CD4-positive, alpha-beta T cell treated with Interleukin-6 at 100 ng/mL for 8 hours (primary cell): ENCODE measurements around the gene SLC43A1.
A peak's percentile ranks its signal among the peaks of the same experiment; 100 is the strongest.
"Not testable (repeated sequence)": the region's sequence is repeated elsewhere in the genome, so short reads cannot be mapped to it uniquely, and the experiment has no call there.

Source experiments
- DNase-seq: peaks from one replicate; pipeline ENCODE4 v3.0.0-alpha.2; 2020; ENCODE audit warnings: mixed read lengths, low spot score

The SLC43A1 gene

DNA sequence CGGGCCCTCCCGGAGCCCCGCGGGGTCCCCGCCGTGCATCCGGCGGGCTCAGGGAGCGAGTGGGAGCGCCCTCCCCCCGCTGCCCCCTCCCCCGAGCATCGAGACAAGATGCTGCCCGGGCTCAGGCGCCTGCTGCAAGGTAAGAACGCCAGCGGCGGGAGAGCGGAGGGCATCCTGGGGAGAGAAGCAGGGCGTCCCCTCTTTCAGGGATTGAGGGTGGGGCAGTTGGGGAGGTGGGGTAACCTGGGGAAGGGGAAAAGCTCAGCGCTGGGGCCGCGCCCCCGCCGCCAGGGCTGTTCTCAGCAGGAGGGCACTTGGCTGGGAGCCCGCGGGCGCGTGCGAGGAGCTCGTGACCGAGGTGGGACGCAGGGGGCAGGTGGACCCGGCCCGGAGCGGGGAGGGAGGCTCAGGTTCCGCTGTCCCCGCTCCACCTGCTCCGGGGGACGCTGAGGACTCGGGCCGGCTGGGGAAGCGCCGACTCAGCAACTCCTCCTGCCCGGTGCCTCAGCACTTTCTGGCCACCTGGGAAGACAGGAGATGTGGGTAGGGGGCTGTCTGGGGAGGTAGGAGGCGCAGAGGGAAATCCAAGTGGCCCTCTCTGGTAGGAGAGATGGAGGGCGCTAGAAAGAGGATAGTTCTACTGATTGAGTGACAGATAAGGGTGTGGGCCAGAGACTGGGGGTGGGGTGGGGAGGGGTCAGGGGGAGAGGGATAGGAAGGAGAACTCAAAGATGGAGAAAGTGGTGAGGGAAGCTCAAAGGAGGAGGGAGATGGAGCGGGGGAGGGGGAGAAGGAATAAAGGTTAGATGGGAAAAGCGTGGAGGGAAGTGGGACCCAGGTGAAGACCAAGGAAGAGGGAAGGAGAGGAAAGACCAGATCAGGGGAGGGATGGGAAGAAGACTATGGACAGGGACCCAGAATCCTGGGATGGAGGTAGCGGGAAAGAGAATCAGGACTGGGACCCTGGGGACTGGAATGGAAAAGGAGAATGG is 54.4 kb downstream of the SLC43A1 start:
- no peak for DNase-seq

DNA sequence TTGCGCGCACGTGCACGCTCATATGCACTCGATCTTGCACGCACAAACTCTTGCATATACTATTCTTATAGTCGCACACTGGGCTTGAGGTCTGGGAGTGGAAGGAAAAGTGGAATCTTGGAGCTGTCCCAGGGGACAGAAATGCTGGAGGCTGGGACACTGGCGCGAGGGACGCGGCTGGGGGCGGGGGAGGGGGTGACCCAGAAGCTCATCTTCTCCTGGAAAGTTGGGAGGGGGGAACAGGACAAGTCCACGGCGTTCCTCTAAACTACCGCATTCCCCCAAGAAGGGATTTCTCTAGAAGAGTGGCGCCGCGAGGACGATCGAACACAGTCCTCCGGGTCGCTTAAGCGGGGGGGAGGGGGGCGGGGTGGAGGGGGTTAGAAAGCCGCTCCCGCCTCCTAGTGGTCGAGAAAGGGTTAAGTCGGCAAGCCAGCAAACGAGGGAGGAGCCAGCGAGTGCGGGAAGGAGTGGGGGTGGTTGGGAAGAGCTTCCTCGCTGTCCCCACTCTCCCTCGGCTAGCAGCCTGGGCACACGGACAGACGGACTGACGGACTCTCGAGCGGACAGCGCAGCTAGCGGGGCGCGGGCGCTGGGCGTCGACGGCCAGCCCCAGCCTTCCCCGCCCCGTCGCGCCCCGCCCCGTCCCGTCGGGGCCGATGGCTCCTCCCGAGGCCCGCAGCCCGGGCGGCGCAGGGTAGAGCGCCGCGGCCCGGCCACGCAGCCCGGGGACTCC is 55.3 kb downstream of the SLC43A1 start, which contains the start of gene RTN4RL2:
Gene RTN4RL2 (plus strand): TSS at position 507 of the 736 bp plus-strand sequence. CDS start 338 bp downstream, outside the sequence.
- DNase-seq, result no peak

DNA sequence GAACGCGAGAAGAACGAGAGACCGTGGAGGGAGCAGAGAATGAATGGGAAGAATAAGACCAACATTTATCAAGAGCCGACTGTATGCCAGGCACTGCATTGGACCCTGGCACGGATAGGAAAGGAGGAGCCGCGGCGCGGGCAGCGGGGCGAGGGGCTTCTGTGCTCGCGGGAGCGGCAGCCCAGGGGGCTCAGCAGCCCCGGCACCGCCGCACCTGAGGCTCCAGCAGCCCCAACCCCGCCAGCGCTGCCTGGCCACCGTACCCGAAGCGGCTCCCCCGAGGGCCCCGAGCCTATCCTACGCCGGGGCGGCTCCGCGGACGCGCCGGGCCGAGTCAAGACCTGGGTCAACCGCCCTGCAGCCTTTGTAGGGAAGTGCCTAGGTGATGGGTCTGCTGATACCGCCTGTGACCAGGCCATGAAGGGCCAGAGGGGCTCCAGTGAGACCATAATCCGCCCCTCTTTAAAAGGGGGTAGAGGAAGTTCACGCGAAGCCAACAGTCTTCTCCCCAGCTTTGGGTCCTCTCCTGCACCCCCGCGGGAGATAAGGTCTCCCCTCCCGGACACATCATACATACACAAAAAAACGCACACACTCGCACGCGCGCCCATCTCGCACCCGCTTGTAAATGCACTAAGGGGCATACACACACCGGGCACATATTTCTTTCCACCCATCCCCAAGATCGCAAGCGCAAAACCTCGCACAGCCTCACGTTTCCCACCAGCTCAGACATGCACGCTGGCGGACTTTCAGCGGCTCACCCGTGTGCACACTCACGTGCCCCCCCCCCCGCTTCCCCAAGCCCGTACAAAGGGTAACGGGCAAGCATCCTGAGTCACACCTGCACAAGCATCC is 56.1 kb downstream of the SLC43A1 start:
- no peak for DNase-seq

DNA sequence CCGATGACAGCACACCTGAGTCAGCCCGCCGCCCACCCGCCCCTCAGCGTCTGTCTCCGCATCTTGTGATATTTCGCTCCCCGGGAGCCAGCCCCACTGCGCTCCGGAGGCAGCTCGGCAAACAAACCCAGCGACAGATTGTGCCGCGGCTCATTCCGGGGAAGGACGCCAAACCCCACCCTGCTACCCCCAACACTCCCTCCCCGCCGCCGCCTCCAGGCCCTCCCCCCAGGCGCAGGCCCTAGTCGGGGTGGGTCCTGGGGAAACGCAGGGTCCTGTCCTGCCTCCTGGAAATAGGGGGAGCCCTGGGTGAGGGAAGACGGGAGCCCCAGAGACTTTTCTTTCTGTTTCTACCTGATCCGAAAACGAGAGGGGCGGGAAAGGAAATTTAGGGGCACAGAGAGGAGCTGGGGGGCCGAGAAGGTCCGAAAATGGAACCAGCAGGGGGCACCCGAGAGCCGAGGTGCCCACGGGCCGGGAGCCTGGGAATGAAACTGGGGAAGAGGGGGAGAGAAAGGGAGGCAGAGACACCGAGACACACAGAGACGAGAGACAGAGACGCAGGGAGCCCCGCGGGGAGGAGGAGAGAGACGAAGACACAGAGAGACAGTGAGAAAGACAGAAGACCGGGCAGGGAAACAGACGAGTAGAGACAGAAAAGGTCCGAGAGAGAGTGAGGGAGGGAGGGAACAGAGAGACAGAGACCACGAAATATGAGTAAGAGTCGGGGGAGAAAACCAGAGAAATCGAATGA is 56.9 kb downstream of the SLC43A1 start:
- DNase-seq, result no peak

DNA sequence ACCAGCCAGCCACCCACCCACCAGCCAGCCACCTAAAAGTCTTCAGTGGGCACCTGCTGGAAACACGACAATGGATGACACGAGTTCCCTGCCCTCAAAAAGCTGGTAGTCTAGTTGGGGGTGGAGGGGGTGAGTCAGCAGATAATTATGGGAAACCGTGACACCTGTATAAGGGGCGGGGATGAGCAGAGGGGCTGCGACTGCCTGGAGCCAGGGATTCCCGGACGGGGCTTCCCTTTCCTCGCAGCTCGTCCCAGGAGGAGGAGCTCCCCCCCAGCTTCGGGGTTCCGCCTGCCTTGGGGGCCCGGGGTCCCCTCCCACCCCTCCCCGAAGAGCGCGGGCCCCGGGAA is 57.5 kb downstream of the SLC43A1 start:
- DNase-seq, result no peak

DNA sequence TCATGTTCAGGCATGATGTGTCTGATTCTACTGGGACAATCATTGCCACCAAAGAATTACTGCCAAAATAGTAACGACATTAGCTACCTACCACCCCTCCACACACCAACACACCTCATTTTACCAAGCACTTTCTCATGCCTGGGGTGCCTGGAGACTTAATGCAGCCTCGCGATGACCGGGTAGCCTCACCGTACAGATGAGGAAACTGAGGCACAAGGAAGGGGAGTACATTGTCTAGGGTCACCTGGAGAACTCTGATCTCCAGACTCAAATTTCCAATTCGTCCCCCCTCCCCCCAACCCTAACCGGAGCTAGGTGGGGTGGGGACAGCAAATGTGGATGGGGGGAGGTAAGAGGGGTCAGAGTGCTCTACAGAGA is 57.9 kb downstream of the SLC43A1 start:
- DNase-seq, result no peak

DNA sequence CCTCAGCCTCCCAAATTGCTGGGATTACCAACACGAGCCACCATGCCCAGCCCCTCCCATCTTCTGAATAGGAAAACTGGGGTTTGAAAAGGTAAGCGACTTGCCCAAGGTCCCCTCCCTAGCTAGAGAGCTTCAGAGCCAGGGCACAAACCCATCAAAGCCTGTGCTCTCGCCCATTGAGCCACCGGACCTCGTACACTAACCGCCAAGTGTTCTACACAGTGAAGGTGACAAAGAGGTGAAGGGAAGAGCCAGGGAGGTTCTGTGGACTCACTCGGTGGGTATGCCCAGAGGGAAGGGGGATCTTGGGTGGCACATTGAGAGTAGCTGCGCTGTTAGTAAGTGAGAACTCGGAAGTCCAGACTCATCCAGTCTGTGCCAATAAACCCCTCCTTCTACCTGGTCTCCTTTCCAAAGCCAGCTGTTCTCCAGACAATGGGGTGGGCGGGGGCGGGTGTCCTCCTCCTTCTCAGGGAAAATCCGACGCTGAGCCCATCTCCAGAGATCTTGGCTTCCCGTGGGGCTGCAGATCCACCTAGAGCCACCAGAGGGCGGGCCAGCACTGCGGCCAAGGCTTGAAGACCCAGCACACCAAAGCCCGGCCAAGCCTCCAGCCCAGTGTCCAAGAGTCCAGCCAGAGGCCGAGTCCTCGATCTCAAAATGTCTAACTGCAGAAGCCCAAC is 58.4 kb downstream of the SLC43A1 start:
- DNase-seq, result peak; percentile 67

DNA sequence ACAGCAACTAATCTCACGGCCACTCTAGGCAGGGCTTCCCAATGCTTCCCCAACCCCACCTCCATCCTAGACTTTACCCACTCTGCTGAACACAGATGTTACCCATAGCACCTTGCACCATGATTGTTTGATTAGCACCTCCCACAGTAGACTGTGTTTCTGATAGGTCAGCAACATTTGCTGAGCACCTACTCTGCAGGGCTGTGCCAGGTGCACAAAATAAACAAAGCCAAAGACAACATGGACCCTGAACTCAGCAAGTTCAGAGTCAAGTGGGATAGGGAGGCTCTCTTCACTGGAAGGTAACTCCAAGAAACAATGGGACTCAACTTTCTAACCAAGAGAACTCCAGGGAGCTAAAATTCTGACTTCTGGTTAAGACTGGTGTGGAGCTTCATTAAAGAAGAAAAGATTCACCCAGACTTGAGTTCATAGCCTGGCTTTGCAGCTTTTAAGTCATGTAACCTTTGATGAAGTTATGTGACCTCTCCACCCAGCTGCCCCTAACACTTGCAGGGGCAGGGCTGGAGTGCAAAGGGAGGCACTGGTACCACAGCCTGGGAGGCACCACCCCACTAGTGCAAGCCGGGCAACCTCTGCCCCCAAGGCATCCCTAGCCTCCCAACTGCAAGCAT is 61.8 kb downstream of the SLC43A1 start:
- DNase-seq, result no peak

DNA sequence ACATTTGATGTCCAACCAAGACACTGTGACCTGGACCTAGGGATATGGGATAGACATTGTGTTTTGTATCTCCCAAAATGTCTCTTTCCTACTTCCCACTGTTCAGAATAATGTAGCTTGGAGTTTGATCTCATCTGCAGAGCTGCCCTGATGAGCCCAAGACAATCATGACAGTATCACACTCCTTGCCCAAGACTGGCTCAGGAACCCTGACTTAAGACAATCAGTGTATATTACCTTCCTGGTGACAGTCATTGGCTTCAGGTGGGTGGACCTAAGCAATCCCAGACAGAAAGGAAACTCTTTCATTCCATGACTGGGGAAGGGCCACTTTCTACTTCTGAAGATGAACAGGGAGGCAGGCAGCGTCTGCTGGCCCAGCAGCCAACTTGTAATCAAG is 69.4 kb downstream of the SLC43A1 start:
- no peak for DNase-seq

DNA sequence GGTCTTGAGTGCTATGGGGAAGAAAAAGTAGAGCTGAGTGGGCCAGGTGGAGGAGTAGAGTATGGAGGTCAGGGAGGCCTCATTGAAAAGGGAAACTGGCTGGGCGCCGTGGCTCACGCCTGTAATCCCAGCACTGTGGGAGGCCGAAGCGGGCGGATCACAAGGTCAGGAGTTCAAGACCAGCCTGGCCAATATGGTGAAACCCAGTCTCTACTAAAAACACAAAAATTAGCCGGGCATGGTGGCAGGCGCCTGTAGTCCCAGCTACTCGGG is 70.4 kb downstream of the SLC43A1 start:
- DNase-seq, result not testable (repeated sequence)

DNA sequence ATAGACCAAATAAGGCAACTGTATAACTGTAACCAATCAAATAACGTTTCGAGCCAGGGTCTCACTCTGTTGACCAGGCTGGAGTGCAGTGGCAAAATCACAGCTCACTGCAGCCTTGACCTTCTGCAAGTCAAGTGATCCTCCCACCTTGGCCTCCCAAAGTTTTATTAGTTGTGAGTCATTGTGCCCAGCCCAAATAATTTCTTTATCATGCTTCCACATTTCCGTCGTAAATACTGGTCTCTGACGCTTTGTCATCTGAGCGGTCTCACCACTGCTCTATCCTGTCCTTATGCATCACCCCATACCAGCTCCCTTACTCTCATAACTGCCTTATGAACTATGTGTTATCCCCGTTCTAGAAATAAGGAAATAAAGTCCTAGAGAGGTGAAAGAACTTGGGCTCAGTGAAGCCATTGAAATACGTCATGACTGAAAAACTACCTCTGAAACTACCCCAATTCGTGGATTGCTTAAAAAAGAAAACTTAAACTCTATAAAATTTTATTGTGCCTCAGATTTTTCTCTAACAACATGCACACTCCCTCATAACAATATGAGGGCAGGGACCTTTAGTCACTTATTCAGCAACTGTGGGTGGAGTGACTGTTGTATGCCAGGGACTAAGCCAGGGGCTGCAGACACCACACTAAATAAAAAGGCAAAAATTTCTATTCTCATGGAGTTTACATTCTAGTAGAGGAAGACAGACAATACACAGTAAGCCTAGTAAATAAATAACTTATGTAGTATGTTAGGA is 71.0 kb downstream of the SLC43A1 start:
- no peak for DNase-seq

DNA sequence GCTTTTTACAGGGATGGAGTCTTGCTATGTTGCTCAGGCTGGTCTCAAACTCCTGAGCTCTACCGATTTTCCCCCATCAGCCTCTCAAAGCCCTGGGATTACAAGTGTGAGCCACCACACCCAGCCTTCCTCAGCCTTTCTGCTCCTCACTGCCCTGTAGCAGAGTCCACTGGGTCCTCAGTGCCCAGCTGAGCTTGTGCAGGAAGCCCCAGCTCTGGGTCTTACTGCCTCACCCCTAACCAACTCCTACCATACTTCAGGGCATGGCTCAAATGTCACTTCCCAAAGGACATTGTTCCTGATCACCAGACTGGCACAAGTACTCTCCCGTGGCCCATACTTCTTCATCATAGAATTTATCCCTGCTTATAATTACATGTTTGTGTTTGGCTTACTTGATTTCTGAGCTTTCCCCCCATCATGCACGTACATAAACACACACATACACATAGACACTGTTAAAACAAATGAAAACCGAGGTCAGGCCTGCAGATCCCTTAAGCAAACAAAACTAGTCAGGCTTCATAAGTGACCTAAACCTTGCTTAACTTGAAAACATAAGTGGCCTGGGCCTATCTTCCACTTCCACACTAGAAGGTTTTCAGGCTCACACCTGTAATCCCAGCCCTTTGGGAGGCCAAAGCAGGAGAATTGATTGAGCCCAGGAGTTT is 74.6 kb downstream of the SLC43A1 start:
- no peak for DNase-seq

DNA sequence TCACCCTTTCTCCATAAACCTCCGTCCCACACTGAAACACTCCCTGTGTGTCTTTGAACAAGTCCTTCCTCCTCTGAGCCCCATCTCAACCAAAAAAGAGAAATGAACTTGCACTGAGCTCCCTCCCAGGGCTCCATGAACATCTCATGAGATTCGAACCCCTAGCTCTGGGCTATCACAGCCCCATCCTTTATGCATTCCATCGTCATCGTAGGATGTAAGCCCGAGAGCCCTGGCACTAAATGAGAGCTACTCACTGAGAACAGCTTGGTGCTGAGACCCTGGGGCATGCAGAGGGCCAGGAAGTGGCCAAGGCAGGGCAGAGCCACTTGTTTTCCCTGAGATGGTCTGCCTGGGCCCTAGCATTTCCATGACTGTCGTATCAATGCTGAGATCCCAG is 75.7 kb downstream of the SLC43A1 start:
- no peak for DNase-seq

DNA sequence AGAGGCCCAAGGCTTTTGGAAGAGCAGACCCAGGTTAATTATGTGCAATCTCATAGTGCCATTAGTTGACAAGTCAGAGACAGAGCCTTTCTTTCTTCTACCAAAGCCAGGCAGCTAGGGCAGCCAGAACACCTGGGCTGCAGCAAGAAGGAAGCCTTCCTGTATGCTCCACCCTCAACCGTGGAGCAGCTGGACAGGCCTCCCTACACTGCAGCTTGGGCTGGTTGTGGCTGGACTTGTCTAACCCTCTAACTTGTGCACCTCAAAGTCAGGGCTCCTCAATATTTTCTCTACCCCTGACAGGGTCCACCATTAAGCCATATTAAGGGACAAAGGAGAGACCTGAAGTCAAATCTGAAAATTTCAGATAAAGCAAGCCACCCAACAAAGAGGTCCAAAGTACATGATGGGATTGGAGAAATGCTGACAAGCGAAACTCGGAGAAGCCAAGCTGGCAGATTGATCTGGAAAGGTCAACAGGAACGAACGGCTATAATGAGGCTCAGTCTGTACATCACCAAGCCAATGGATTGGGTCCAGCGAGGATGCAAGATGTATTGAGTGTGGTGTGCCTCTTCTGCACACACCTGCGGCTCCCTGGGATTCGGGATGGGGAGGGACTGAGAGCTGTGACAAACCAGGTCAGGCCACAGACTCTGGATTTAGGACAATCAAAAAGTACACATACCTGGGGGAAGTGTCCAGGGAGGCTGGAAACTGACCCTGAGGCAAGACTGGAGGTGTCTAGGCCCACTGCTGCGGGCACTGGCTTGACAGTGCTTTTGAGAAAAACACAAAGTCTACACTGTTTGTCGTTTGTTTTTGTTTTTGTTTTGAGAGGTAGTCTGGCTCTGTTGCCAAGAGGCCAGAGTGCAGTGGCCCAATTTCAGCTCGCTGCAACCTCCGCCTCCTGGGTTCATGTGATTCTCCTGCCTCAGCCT is 76.9 kb downstream of the SLC43A1 start:
- no peak for DNase-seq

DNA sequence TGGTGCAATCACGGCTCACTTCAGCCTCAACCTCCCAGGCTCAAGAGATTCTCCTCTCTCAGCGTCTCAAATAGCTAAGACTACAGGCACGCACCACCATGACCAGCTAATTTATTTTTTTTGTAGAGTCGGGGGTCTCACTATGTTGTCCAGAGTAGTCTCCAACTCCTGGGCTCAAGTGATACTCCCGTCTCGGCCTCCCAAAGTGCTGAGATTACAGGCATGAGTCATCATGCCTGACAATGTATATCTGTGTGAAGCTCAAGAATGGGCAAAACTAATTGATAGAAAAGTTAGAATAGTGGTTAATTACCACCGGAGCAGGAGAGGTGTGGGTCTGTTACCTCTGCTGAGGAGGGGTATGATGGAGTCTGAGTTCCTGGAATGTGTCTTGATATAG is 79.5 kb downstream of the SLC43A1 start:
- DNase-seq, result no peak

DNA sequence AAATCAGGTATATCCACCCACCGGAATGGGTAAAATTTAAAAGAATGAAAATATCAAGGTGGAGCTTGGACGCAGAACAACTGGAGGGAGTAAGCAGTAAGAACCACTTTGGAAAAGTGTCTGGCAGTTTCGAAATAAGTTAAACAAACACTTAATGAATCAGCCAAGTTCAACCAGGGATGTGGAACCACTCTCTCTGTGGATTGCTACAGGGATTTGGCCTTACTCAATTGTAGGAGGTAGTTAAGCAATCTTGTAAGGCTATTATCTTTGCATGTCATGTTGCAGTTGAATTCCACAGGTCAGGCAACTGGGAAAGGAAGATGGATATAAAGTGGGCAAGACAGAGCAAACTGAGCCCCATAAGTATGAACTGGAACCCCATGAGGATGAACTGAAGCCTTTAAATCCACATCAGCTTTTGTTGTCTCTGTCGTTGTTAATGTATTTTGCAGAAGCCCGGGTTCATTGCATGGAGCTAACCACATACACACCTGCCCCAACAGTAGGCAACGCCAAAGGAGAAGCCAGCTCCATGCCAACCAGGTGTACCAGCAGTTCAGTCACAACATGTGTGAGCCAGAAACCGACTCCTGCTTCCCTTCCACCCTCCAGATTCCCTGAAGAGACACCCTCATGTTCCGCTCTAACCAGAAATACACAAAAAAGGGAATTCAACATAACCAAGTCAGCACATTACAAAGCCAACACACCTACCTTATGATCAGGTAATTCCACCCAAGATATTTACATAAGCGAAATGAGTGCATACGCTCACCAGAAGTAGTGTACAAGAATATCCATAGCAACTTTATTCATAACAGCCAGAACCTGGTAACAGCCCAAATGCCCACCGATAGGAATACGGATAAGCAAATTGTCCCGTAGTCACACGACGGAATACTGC is 80.6 kb downstream of the SLC43A1 start:
- no peak for DNase-seq
